NCI-H2171 treated with DMSO at 0.1 percent for 48 hours (cell line): Measurements from ENCODE around the gene RHOT2.
A peak's percentile ranks its signal among the peaks of the same experiment; 100 is the strongest.

Source experiments
- DNase-seq: peaks from one replicate; lab custom pipeline; 2025; lab: John Stamatoyannopoulos, UW

RHOT2 gene

GRCh38 chr16:667780-668518 is at the start of gene RHOT2:
Gene RHOT2 (plus strand): TSS chr16:668132. CDS start chr16:668200, 68 bp downstream.
- peak; percentile 83 for DNase-seq

GRCh38 chr16:619476-620100 is 48.3 kb upstream of the RHOT2 start:
- no peak for DNase-seq

GRCh38 chr16:620700-621525 is 47.0 kb upstream of the RHOT2 start:
- DNase-seq = peak; percentile 46

- DNase-seq = peak; percentile 65
Measured at GRCh38 chr16:621526-622105, 46.3 kb upstream of the RHOT2 start.

GRCh38 chr16:622920-623280 is 45.0 kb upstream of the RHOT2 start:
- no peak for DNase-seq

GRCh38 chr16:624526-625070 is 43.3 kb upstream of the RHOT2 start:
- no peak for DNase-seq

- no peak for DNase-seq
Measured at GRCh38 chr16:625117-625976, 42.6 kb upstream of the RHOT2 start.

- DNase-seq = no peak
Measured at GRCh38 chr16:625977-626765, 41.8 kb upstream of the RHOT2 start.

- DNase-seq = no peak
Measured at GRCh38 chr16:626787-627453, 41.0 kb upstream of the RHOT2 start.

GRCh38 chr16:627454-628239 is 40.3 kb upstream of the RHOT2 start:
- no peak for DNase-seq

- no peak for DNase-seq
Measured at GRCh38 chr16:628321-629061, 39.4 kb upstream of the RHOT2 start.

- DNase-seq = no peak
Measured at GRCh38 chr16:629185-629832, 38.6 kb upstream of the RHOT2 start.

- no peak for DNase-seq
Measured at GRCh38 chr16:629833-630248, 38.1 kb upstream of the RHOT2 start.

GRCh38 chr16:630249-630814 is 37.6 kb upstream of the RHOT2 start:
- DNase-seq = no peak

- no peak for DNase-seq
Measured at GRCh38 chr16:630815-631405, 37.0 kb upstream of the RHOT2 start, which contains the start of gene WFIKKN1. Gene WFIKKN1 (plus strand): TSS chr16:630985. CDS start chr16:631254, 269 bp downstream.

GRCh38 chr16:631808-632358 is 36.0 kb upstream of the RHOT2 start:
- DNase-seq = no peak
